CD14-positive monocyte (primary cell): ENCODE measurements around the gene KCNIP2. TPM values are rescaled to one million over a fixed set of nuclear protein-coding genes. Genes with fewer than 3 reads are reported as not detected.

Experiments
- DNase-seq, 3 donors: peaks; one replicate each; pipeline ENCODE4 v3.0.0-alpha.2; 2011 to 2022
- H2AFZ ChIP-seq: 2 replicates; pipeline ENCODE4 v1.6.0; 2012; ENCODE audit warnings: mild to moderate bottlenecking, low read depth, low read length, inconsistent platforms; ENCODE audit not compliant: insufficient read depth, poor library complexity, severe bottlenecking
- H3K27ac ChIP-seq, 2 donors: 1 replicate in 1 of 2; 2 replicates in 1 of 2; pipeline ENCODE4 v1.5.1; 2012 to 2013; ENCODE audit warnings: low read length in 2 of 2, control low read depth in 1 of 2, inconsistent platforms in 1 of 2, low read depth in 1 of 2, mild to moderate bottlenecking in 1 of 2
- H3K27me3 ChIP-seq, 2 donors: one replicate each; pipeline versions ENCODE4 v1.6.0 to v1.6.1; 2011 to 2013; ENCODE audit warnings: low read length in 2 of 2; ENCODE audit not compliant: control insufficient read depth in 2 of 2, insufficient read depth in 2 of 2
- H3K36me3 ChIP-seq, 2 donors: replicated peaks in 1 of 2; 1 replicate in 1 of 2; 2 replicates in 1 of 2; pipeline versions ENCODE4 v1.5.1 to v1.6.1; 2012 to 2013; ENCODE audit warnings: low read length in 2 of 2, control low read depth in 1 of 2, inconsistent platforms in 1 of 2, mild to moderate bottlenecking in 1 of 2; ENCODE audit not compliant: insufficient read depth in 2 of 2, control insufficient read depth in 1 of 2
- H3K4me1 ChIP-seq, 2 donors: 1 replicate in 1 of 2; 2 replicates in 1 of 2; pipeline versions ENCODE4 v1.5.1 to v1.6.1; 2012 to 2013; ENCODE audit warnings: low read length in 2 of 2, control low read depth in 1 of 2, inconsistent platforms in 1 of 2, mild to moderate bottlenecking in 1 of 2, moderate library complexity in 1 of 2; ENCODE audit not compliant: insufficient read depth in 2 of 2, control insufficient read depth in 1 of 2
- H3K4me2 ChIP-seq: replicated peaks from 2 replicates; pipeline ENCODE3; 2012; ENCODE audit warnings: low read length, moderate library complexity, mild to moderate bottlenecking; ENCODE audit not compliant: poor library complexity, severe bottlenecking; ENCODE audit errors: extremely low read depth
- H3K4me3 ChIP-seq, 3 experiments: fragments of 200-600 bp in 1 of 3; sonication (generic) in 1 of 3; replicated peaks in 1 of 3; 1 replicate in 2 of 3; 2 replicates in 1 of 3; pipeline ENCODE4 v1.5.1; 2011 to 2013; ENCODE audit warnings: low read length in 3 of 3, mild to moderate bottlenecking in 3 of 3, control low read depth in 2 of 3, low read depth in 2 of 3, inconsistent platforms in 1 of 3, moderate library complexity in 1 of 3
- H3K79me2 ChIP-seq: 2 replicates; pipeline ENCODE4 v1.6.0; 2012; ENCODE audit warnings: mild to moderate bottlenecking, control low read depth, inconsistent platforms, low read length, moderate library complexity; ENCODE audit not compliant: insufficient read depth
- H3K9ac ChIP-seq: 2 replicates; pipeline ENCODE4 v1.6.0; 2017; ENCODE audit warnings: low read length, mild to moderate bottlenecking; ENCODE audit not compliant: insufficient read depth, poor library complexity, severe bottlenecking
- H3K9me3 ChIP-seq, 2 donors: replicated peaks in 1 of 2; 1 replicate in 1 of 2; 2 replicates in 1 of 2; pipeline versions ENCODE4 v1.5.1 to v1.6.1; 2012 to 2013; ENCODE audit warnings: low read length in 2 of 2, control low read depth in 1 of 2; ENCODE audit not compliant: control insufficient read depth in 1 of 2, insufficient read depth in 1 of 2
- H4K20me1 ChIP-seq: 2 replicates; pipeline ENCODE4 v1.6.0; 2012; ENCODE audit warnings: mild to moderate bottlenecking, low read length, control low read depth, moderate library complexity; ENCODE audit not compliant: insufficient read depth
- H3K27ac Mint-ChIP-seq, 7 donors: one replicate each; pipeline ENCODE4 v1.8.0; 2020; ENCODE audit warnings: mild to moderate bottlenecking in 7 of 7, mixed read lengths in 7 of 7, moderate library complexity in 6 of 7, inconsistent platforms in 2 of 7
- H3K27me3 Mint-ChIP-seq, 3 donors: one replicate each; pipeline ENCODE4 v1.8.0; 2021 to 2022; ENCODE audit warnings: low read depth in 3 of 3, mild to moderate bottlenecking in 3 of 3, mixed read lengths in 3 of 3, moderate library complexity in 3 of 3, inconsistent platforms in 1 of 3
- H3K36me3 Mint-ChIP-seq, 2 donors: one replicate each; pipeline ENCODE4 v1.8.0; 2020; ENCODE audit warnings: mixed read lengths in 2 of 2, inconsistent platforms in 1 of 2, mild to moderate bottlenecking in 1 of 2
- H3K4me1 Mint-ChIP-seq: one replicate; pipeline ENCODE4 v1.8.0; 2020; ENCODE audit warnings: mild to moderate bottlenecking, mixed read lengths
- H3K4me3 Mint-ChIP-seq, 2 donors: one replicate each; pipeline ENCODE4 v1.8.0; 2020; ENCODE audit warnings: mild to moderate bottlenecking in 2 of 2, mixed read lengths in 2 of 2, moderate library complexity in 1 of 2
- H3K9me3 Mint-ChIP-seq, 7 donors: one replicate each; pipeline ENCODE4 v1.8.0; 2020 to 2022; ENCODE audit warnings: mixed read lengths in 7 of 7, mild to moderate bottlenecking in 6 of 7, moderate library complexity in 6 of 7, inconsistent platforms in 2 of 7
- WGBS: methylation state at CpG from one replicate; pipeline ENCODE4 v1.1.5; 2013; ENCODE audit warnings: missing lambda C conversion rate; ENCODE audit not compliant: insufficient coverage; 5-methylcytosine and 5-hydroxymethylcytosine counted together
- intact Hi-C, 2 donors: fragments of 100-400 bp; cut with micrococcal nuclease; formaldehyde crosslinking; loops; one replicate each; pipeline versions ENCODE4 v1.15.0 to v1.15.1; 2023
- polyA plus RNA-seq, 3 donors: library from polyadenylated mRNA; depleted of rRNA in 1 of 3; unstranded in 2 of 3; stranded (reverse) in 1 of 3; fragments of 300-500 nt in 2 of 3; fragments of >200 nt in 1 of 3; fragmentation: Illumina TruSeq in 2 of 3; gene quantifications; 1 replicate in 2 of 3; 2 replicates in 1 of 3; pipeline ENCODE4 v1.2.3, GENCODE V29; 2012 to 2021
- TF ChIP-seq, protein P1 (sequence below): fragments of 200-600 bp; IDR thresholded peaks from one replicate; pipeline ENCODE4 v1.8.0; 2022; ENCODE audit warnings: antibody characterized with exemption, mild to moderate bottlenecking

Gene KCNIP2
- polyA plus RNA-seq, 3 donors = 0.48 to 2.1 TPM; not detected in 1

DNA sequence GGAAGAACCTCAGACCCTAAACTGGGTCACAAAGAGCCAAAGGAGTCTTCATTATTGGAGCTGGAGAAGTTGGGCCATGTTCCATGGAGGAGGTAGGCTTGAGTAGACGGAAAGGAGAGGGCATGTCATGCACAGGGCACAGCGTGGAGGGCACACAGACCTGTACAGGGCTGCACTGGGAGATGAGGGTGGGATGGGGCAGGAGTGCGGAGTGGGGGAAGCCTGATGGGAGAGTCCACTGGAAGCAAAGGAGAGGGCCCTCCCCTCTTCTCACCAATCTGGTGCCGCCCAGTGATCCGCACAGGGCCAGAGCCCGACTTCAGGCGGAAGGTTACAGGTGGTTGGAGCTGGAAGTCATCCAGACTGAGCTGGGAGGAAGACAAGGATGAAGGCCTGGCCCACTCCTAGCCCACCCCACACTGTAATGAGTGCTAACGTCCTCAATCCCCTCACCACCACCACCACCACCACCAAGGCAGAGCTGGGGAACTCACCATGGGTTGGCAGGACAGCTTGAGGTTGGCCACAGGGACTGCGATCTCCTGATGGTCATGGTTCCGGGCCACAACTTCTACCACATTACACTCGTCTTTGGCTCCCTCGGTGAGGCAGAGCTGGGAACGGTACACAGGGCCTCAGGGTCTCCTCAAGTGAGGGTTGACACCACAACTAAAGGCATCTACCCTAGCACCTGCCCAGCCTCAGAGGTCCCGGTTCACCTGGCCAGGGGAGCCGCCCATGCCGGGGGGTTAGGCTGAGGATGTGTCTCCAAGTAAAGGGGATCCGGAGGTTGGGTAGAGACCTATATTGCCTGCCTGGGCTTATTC is 61.4 kb downstream of the KCNIP2 start:
- Histone ChIP-seq H3K27me3 (peaks cover 19 to 25% of the 10 kb centered on the region in 2 donors), H3K9me3 (peaks cover 0 to 17% of the 10 kb centered on the region in 2 donors), H3K4me1 (peaks cover 35 to 52% of the 10 kb centered on the region in 2 donors), H3K4me2 (peak overlapping the region; percentile 81), H4K20me1 (peaks cover 67% of the 10 kb centered on the region), H3K27ac (no peak overlapping the region), H2AFZ (no peak overlapping the region), H3K36me3 (peaks cover 28 to 33% of the 10 kb centered on the region in 2 donors), H3K4me3 (peak overlapping the region in 2 of 3 experiments; percentile 62 to 79), H3K9ac (peak overlapping the region; percentile 65), H3K79me2 (no peaks in the 10 kb centered on the region)
- intact Hi-C loops = loop anchor here (5.0 kb wide), 3 partner anchors 180 to 570 kb away; partner anchors contain the start of gene HPS6 (in 1 of the 2)
- peaks cover 40 to 41% of the 10 kb centered on the region in 2 donors for H3K36me3 Mint-ChIP-seq
- peaks cover 47% of the 10 kb centered on the region for H3K4me1 Mint-ChIP-seq
- peaks cover 25 to 35% (median 28%) of the 10 kb centered on the region in 3 donors for H3K27me3 Mint-ChIP-seq
- H3K27ac Mint-ChIP-seq = peak overlapping the region in 2 of 7 donors; percentile 64
- no peak for DNase-seq
- H3K4me3 Mint-ChIP-seq = peak overlapping the region; percentile 99
- WGBS = 67% methylated on average over 7 of the region's 17 CpGs
- TF ChIP-seq, protein P1, sequence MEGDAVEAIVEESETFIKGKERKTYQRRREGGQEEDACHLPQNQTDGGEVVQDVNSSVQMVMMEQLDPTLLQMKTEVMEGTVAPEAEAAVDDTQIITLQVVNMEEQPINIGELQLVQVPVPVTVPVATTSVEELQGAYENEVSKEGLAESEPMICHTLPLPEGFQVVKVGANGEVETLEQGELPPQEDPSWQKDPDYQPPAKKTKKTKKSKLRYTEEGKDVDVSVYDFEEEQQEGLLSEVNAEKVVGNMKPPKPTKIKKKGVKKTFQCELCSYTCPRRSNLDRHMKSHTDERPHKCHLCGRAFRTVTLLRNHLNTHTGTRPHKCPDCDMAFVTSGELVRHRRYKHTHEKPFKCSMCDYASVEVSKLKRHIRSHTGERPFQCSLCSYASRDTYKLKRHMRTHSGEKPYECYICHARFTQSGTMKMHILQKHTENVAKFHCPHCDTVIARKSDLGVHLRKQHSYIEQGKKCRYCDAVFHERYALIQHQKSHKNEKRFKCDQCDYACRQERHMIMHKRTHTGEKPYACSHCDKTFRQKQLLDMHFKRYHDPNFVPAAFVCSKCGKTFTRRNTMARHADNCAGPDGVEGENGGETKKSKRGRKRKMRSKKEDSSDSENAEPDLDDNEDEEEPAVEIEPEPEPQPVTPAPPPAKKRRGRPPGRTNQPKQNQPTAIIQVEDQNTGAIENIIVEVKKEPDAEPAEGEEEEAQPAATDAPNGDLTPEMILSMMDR = no peak
- H3K9me3 Mint-ChIP-seq = peaks cover 0 to 9% (median 5%) of the 10 kb centered on the region in 7 donors

DNA sequence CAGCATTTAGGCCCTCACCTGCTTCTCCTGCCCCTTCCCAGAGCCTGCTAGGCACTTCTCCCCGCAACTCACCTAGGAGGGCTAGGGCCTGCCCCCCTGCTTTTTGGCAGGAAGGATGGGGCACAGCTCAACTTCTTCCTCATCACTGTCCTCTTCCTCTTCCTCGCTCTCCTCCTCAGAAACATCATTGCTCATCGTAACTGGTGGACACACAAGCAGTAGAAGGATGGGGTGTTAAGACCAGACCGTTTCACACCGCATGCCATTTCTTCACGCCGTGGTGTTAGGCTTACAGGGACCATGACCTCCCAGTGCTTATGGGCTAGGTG is 62.0 kb downstream of the KCNIP2 start:
- Histone ChIP-seq H3K79me2 (no peaks in the 10 kb centered on the region), H4K20me1 (peaks cover 61% of the 10 kb centered on the region), H3K36me3 (peaks cover 22 to 27% of the 10 kb centered on the region in 2 donors), H3K27me3 (peaks cover 25 to 31% of the 10 kb centered on the region in 2 donors), H3K4me3 (no peak overlapping the region), H3K9me3 (peaks cover 0 to 21% of the 10 kb centered on the region in 2 donors), H2AFZ (no peak overlapping the region), H3K4me1 (peaks cover 35 to 52% of the 10 kb centered on the region in 2 donors), H3K4me2 (no peak overlapping the region), H3K9ac (no peak overlapping the region), H3K27ac (no peak overlapping the region)
- intact Hi-C loops = loop anchor here (5.0 kb wide), 3 partner anchors 179 to 569 kb away; partner anchors contain the start of gene HPS6 (in 1 of the 2)
- Mint-ChIP-seq H3K27me3 (peaks cover 30 to 41% (median 33%) of the 10 kb centered on the region in 3 donors), H3K9me3 (peaks cover 0 to 13% (median 6%) of the 10 kb centered on the region in 7 donors), H3K27ac (peak overlapping the region in 2 of 7 donors; percentile 64), H3K4me3 (no peak overlapping the region), H3K4me1 (peaks cover 47% of the 10 kb centered on the region), H3K36me3 (peaks cover 35 to 36% of the 10 kb centered on the region in 2 donors)
- TF ChIP-seq, protein P1 = no peak
- DNase-seq = no peak
- WGBS = 86% methylated on average over 5 of the region's 7 CpGs
